ENCODE results near the gene SLC22A12.

- no peak for TF ChIP-seq POLR2A (IDR thresholded peaks at IDR 0.05)
- no peak for TF ChIP-seq POLR2AphosphoS5 (IDR thresholded peaks at IDR 0.05)
Observed at GRCh38 chr11:64562723-64563351, 28.2 kb upstream of the SLC22A12 start.

All from transverse colon (tissue), 3 donors.